Adrenal gland (tissue), 12 donors: Measurements from ENCODE around the gene NANS. TPM values are rescaled to one million over a fixed set of nuclear protein-coding genes. Genes with fewer than 3 reads are reported as not detected.

Experiments used
- DNase-seq, 7 donors: peaks; one replicate each; pipeline ENCODE4 v3.0.0-alpha.2; 2019 to 2020
- H3K27ac ChIP-seq, 5 donors: fragments of 200-600 bp; sonication (generic) in 4 of 5; 1 replicate in 3 of 5; 2 replicates in 2 of 5; pipeline versions ENCODE4 v1.5.1 to v1.8.0; 2016 to 2020; ENCODE audit warnings: mild to moderate bottlenecking in 1 of 5
- H3K27me3 ChIP-seq: fragments of 200-600 bp; 2 replicates; pipeline ENCODE4 v1.8.0; 2021
- H3K36me3 ChIP-seq, 2 donors: fragments of 200-600 bp; replicated peaks in 1 of 2; 1 replicate in 1 of 2; 2 replicates in 1 of 2; pipeline versions ENCODE4 v1.5.1 to v1.8.0; 2018 to 2022
- H3K4me1 ChIP-seq, 2 donors: fragments of 200-600 bp; replicated peaks in 1 of 2; 1 replicate in 1 of 2; 2 replicates in 1 of 2; pipeline versions ENCODE4 v1.5.1 to v1.8.0; 2018 to 2021
- H3K4me3 ChIP-seq, 4 donors: fragments of 200-600 bp; sonication (generic) in 3 of 4; one replicate each; pipeline ENCODE4 v1.5.1; 2016 to 2018
- H3K9me3 ChIP-seq, 3 donors: fragments of 200-600 bp; sonication (generic) in 1 of 3; replicated peaks in 1 of 3; 1 replicate in 2 of 3; 2 replicates in 1 of 3; pipeline versions ENCODE4 v1.5.1 to v1.8.0; 2016 to 2021
- POLR2A ChIP-seq, 2 donors: fragments of 450-650 bp; IDR thresholded peaks; one replicate each; pipeline ENCODE4 v1.6.1; 2017; ENCODE audit warnings: antibody characterized with exemption in 2 of 2, mild to moderate bottlenecking in 2 of 2, moderate library complexity in 1 of 2
- WGBS, 4 donors: extraction: QIAGEN DNeasy Blood & Tissue Kit in 2 of 4; methylation state at CpG; one replicate each; pipeline versions ENCODE4 v1.1.5 to v1.1.7; 2013 to 2017; 5-methylcytosine and 5-hydroxymethylcytosine counted together
- intact Hi-C, 2 donors: fragments of 100-400 bp; cut with DNase I; formaldehyde crosslinking; loops; one replicate each; pipeline versions ENCODE4 v1.14.1 to v1.15.0; 2022 to 2023
- polyA plus RNA-seq, 3 donors: library from polyadenylated mRNA; stranded (reverse); fragments of 200-250 nt in 2 of 3; fragments of 350-450 nt in 1 of 3; fragmentation: Illumina TruSeq in 1 of 3; extraction: RNeasy Lipid Tissue Mini Kit (QIAGEN cat#74804) in 1 of 3; gene quantifications; one replicate each; pipeline ENCODE4 v1.2.3, GENCODE V29; 2013 to 2014
- total RNA-seq, 9 donors: library from RNA; depleted of rRNA in 4 of 9; stranded (reverse); fragments of >200 nt in 4 of 9; fragments of 120-200 nt in 1 of 9; fragmentation: NEBNext Ultra II Directional in 1 of 9; extraction: Animal tissue kit (Norgen Biotek cat#: 25700) in 1 of 9; gene quantifications; one replicate each; pipeline versions ENCODE4 v1.1.0 to v1.2.4, GENCODE V29; 2013 to 2023
- TF ChIP-seq, protein P1 (sequence below), 6 experiments: fragments of 450-650 bp in 4 of 6; fragments of 200-600 bp in 2 of 6; sonication (generic) in 1 of 6; IDR thresholded peaks; 1 replicate in 5 of 6; 2 replicates in 1 of 6; pipeline versions ENCODE4 v1.5.1 to v1.8.0; 2016 to 2021; ENCODE audit warnings: antibody characterized with exemption in 6 of 6, mild to moderate bottlenecking in 2 of 6, moderate library complexity in 1 of 6
- donor health status: healthy with polysubstance abuse.
- donor health status: Bipolar disorder and iron deficiency.
- donor health status: DM: yes; HTN: yes; CAD: no.
- donor health status: DM: no; HTN: no; CAD: no.
- donor health status: DM: no; HTN: no; CAD: no.
- donor health status: DM: yes; HTN: yes; CAD: no.

Gene NANS
- total and polyA plus RNA-seq, 12 donors, result 24.2 to 81.5 (median 38.7) TPM

DNA sequence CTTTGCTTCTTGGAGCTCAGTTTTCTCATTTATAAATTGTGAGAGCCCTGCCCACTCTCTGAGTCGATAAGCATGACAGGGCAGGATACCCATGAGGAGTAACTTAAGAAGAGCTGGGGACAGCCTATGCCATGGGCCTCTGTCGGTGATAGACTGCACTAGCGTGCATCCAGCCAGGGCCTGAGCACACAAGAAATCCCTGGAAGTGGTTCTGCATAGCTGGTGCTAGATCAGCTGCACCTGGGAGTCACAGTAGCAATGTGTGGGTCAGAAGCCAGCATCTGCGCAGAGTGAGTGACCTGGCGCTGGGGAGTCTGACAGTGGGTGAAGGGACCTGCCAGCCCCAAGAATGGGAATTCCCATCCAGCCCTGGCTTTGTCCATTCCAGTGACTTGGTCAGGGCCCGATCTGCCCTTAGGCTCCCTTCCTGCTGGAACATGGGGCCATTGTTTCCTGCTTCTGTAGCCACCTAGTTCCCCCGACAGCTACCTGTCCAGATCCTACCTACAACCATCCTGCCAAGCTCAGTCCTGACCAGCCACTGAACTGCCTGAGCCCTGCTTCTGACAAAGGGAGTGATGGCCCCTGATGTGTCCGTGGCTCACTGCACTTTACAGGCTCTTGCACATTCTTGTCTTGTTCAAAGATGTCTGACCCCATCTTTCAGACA is 35.9 kb upstream of the NANS start:
- no peaks in the 10 kb centered on the region for H3K9me3 ChIP-seq
- no peak overlapping the region for H3K27ac ChIP-seq
- WGBS, 4 donors, result 93 to 97% (median 96%) methylated on average over 6 to 8 of the region's 8 CpGs
- no peak overlapping the region for H3K4me3 ChIP-seq
- peak in 1 of 7 donors; percentile 37 for DNase-seq
- no peak for TF ChIP-seq POLR2A (IDR thresholded peaks at IDR 0.05)
- TF ChIP-seq, protein P1, sequence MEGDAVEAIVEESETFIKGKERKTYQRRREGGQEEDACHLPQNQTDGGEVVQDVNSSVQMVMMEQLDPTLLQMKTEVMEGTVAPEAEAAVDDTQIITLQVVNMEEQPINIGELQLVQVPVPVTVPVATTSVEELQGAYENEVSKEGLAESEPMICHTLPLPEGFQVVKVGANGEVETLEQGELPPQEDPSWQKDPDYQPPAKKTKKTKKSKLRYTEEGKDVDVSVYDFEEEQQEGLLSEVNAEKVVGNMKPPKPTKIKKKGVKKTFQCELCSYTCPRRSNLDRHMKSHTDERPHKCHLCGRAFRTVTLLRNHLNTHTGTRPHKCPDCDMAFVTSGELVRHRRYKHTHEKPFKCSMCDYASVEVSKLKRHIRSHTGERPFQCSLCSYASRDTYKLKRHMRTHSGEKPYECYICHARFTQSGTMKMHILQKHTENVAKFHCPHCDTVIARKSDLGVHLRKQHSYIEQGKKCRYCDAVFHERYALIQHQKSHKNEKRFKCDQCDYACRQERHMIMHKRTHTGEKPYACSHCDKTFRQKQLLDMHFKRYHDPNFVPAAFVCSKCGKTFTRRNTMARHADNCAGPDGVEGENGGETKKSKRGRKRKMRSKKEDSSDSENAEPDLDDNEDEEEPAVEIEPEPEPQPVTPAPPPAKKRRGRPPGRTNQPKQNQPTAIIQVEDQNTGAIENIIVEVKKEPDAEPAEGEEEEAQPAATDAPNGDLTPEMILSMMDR (IDR thresholded peaks at IDR 0.05), result no peak
- peaks cover 0 to 37% of the 10 kb centered on the region in 2 donors for H3K36me3 ChIP-seq
- H3K4me1 ChIP-seq, result peaks cover 7 to 11% of the 10 kb centered on the region in 2 donors
- no peaks in the 10 kb centered on the region for H3K27me3 ChIP-seq
- intact Hi-C loops, result no loop called here

DNA sequence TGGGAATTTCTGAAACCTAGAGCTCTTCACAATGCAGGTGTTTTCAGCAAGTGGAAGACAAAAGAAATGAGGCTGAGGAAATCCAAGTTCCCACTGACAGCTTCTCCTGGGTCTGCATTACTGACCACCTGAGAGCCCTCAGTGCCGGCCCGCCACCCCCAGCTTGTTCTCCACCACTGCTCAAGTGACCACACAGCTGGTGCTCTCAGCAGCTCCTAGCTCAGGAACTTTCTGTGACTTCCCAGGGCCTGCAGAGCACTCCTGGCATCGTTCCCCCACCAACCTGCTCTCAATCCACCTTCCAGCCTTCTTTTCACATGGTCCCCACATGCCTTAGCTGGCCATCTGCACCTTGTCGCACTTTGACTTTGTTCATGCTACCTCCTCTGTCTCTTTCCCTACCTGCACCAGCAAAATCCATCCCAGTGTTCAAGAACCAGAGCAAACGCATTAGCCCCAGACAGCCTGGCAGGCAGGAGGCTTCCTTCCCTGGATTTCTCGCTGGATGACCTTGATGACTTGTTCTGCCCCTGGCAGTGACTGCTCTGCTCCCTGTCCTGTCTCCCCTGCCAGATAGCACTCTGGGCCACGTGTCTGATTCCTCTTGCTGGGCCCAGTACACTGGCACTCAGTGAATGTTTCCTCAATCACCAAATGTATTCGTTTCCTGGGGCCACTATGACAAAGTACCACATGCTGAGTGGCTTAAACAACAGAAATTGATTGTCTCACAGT is 35.1 kb upstream of the NANS start:
- H3K27me3 ChIP-seq, result no peaks in the 10 kb centered on the region
- 47 to 62% (median 58%) methylated on average over 8 of the region's 8 CpGs for WGBS, 4 donors
- H3K4me1 ChIP-seq, result peaks cover 7 to 11% of the 10 kb centered on the region in 2 donors
- peak; percentile 69 to 91 (median 90) for DNase-seq
- no peak overlapping the region for H3K4me3 ChIP-seq
- peak overlapping the region in 4 of 5 donors; percentile 36 to 67 (median 49) for H3K27ac ChIP-seq
- H3K36me3 ChIP-seq, result peaks cover 0 to 28% of the 10 kb centered on the region in 2 donors
- TF ChIP-seq, protein P1 (IDR thresholded peaks at IDR 0.05), result no peak
- peak in 1 of 2 donors; percentile 16 for TF ChIP-seq POLR2A (IDR thresholded peaks at IDR 0.05)
- H3K9me3 ChIP-seq, result no peaks in the 10 kb centered on the region
- intact Hi-C loops, result no loop called here

DNA sequence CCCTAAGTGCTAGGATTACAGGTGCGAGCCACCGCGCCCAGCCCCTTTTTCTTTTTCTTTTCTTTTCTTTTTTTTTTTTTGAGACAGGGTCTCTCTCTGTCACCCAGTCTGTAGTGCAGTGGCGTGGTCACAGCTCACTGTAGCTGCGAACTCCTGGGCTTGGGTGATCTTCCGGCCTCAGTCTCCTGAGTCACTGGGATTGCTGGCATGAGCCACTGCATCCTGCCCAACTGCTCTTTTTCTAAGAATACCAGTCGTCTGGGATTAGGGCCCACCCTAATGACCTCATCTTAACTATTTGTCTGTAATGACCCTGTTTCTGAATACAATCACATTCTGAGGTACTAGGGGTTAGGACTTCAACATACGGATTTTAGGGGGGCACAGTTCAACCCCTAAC is 34.1 kb upstream of the NANS start:
- H3K4me1 ChIP-seq, result peaks cover 7 to 11% of the 10 kb centered on the region in 2 donors
- TF ChIP-seq, protein P1 (IDR thresholded peaks at IDR 0.05), result no peak
- TF ChIP-seq POLR2A (IDR thresholded peaks at IDR 0.05), result no peak
- peak in 1 of 7 donors; percentile 51 for DNase-seq
- no peak overlapping the region for H3K4me3 ChIP-seq
- WGBS, 4 donors, result 80 to 82% (median 81%) methylated on average over 8 of the region's 8 CpGs
- peaks cover 0 to 20% of the 10 kb centered on the region in 2 donors for H3K36me3 ChIP-seq
- peak overlapping the region in 1 of 5 donors; percentile 36 for H3K27ac ChIP-seq
- H3K27me3 ChIP-seq, result no peaks in the 10 kb centered on the region
- intact Hi-C loops, result no loop called here
- H3K9me3 ChIP-seq, result no peaks in the 10 kb centered on the region

GRCh38 chr9:98024702-98025101 is 31.8 kb upstream of the NANS start:
- WGBS, 4 donors, result 94 to 100% (median 99%) methylated on average over 1 of the region's 1 CpG
- TF ChIP-seq, protein P1 (IDR thresholded peaks at IDR 0.05), result no peak
- no peak for TF ChIP-seq POLR2A (IDR thresholded peaks at IDR 0.05)

More at GRCh38 chr9:98024702-98025101, 31.8 kb upstream of the NANS start:
- Histone ChIP-seq H3K9me3 (no peaks in the 10 kb centered on the region), H3K27ac (no peak overlapping the region), H3K27me3 (no peaks in the 10 kb centered on the region), H3K36me3 (no peaks in the 10 kb centered on the region), H3K4me3 (no peak overlapping the region), H3K4me1 (peaks cover 7 to 11% of the 10 kb centered on the region in 2 donors)
- DNase-seq, result no peak
- intact Hi-C loops, result no loop called here
